Fibroblast of pulmonary artery (primary cell): ENCODE data around the gene TRIM17.

Source experiments
- DNase-seq: peaks from one replicate; pipeline ENCODE4 v3.0.0-alpha.2; 2010; ENCODE audit warnings: low read depth
- H3K4me3 ChIP-seq: replicated peaks from 2 replicates; pipeline ENCODE4 v1.5.1; 2011; ENCODE audit warnings: low read depth, mild to moderate bottlenecking, control low read depth, low read length, moderate library complexity
- CTCF ChIP-seq: IDR thresholded peaks from 2 replicates; pipeline ENCODE4 v1.5.1; 2011; ENCODE audit warnings: mild to moderate bottlenecking, control low read depth, low read length, inconsistent platforms; ENCODE audit errors: missing control alignments

TRIM17 gene

GRCh38 chr1:228462560-228462959 lies 45.9 kb upstream of the TRIM17 start:
- DNase-seq: no peak
- H3K4me3 ChIP-seq: no peak overlapping the region
- TF ChIP-seq CTCF: no peak

- no peak for DNase-seq
- no peak for TF ChIP-seq CTCF
- H3K4me3 ChIP-seq: no peak overlapping the region
These were observed 44.2 kb upstream of the TRIM17 start for GRCh38 chr1:228460821-228461220.

GRCh38 chr1:228459091-228459993 lies 42.7 kb upstream of the TRIM17 start:
- peak overlapping the region; percentile 79 for H3K4me3 ChIP-seq
- TF ChIP-seq CTCF: peak; percentile 77
- peak; percentile 87 for DNase-seq

DNA sequence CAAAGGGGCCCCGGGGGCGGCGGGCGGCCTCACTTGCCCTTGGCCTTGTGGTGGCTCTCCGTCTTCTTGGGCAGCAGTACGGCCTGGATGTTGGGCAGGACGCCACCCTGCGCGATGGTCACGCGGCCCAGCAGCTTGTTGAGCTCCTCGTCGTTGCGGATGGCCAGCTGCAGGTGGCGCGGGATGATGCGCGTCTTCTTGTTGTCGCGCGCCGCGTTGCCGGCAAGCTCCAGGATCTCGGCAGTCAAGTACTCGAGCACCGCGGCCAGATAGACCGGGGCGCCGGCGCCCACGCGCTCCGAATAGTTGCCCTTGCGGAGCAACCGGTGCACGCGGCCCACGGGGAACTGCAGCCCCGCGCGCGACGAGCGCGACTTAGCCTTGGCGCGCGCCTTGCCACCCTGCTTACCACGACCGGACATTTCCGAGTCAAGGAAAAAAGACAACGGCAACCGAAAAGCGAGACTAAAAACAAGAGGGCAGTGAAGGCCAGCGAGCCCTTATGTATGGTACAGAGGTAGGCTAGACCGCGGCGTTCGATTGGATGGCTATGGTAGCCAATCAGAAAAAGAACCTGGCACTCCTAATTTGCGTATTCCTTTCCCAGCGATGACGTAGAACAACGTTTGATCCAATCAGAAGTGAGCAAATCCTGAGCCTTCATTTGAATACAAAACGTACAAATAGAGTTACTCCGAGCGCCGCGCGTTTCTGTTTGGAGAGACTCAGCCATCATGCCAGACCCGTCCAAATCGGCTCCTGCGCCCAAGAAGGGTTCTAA lies 40.9 kb upstream of the TRIM17 start:
- peak; percentile 99 for DNase-seq
- H3K4me3 ChIP-seq: peak overlapping the region; percentile 79

DNA sequence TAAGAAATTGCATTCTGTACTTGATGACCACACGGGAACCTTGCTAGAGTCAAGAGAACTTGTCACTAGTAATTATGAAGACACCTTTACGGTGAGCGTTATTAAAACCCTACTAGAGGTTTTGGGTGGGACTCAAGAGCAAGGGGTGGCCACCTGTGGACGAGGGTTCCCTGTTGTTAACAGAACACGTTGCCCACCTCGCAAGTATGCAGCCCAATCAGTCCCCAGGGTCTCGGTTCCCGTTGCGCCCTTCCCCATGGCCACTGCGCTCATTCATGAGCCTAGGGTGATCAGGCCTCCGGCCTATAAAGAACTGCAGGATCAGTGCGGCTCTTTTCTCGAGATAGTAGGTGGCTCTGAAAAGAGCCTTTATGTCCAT lies 40.3 kb upstream of the TRIM17 start:
- H3K4me3 ChIP-seq: peak overlapping the region; percentile 79
- DNase-seq: no peak
- no peak for TF ChIP-seq CTCF

More for the DNA sequence above, 40.9 kb upstream of the TRIM17 start:
- TF ChIP-seq CTCF: no peak

GRCh38 chr1:228456252-228457016 lies 39.8 kb upstream of the TRIM17 start:
- no peak for DNase-seq
- TF ChIP-seq CTCF: no peak
- peak overlapping the region; percentile 79 for H3K4me3 ChIP-seq
